ENCODE data around the gene AOPEP.
"Not testable (repeated sequence)": the region's sequence is repeated elsewhere in the genome, so short reads cannot be mapped to it uniquely, and the experiment has no call there.

AOPEP gene

GRCh38 chr9:94811074-94811473 lies 84.6 kb downstream of the AOPEP start:
- DNase-seq (ENCODE audit: low read depth in 1 of 2, low spot score in 1 of 2), result no peak

- no peak for DNase-seq (ENCODE audit: low read depth in 1 of 2, low spot score in 1 of 2)
These were observed 85.8 kb downstream of the AOPEP start for GRCh38 chr9:94812343-94812742.

- DNase-seq (ENCODE audit: low read depth in 1 of 2, low spot score in 1 of 2), result no peak
These were observed 86.9 kb downstream of the AOPEP start for GRCh38 chr9:94813379-94813778.

GRCh38 chr9:94817291-94818177 lies 91.0 kb downstream of the AOPEP start:
- DNase-seq (ENCODE audit: low read depth in 1 of 2, low spot score in 1 of 2), result no peak

- no peak for DNase-seq (ENCODE audit: low read depth in 1 of 2, low spot score in 1 of 2)
These were observed 91.7 kb downstream of the AOPEP start for GRCh38 chr9:94818178-94818541.

GRCh38 chr9:94819161-94819687 lies 92.7 kb downstream of the AOPEP start:
- no peak for DNase-seq (ENCODE audit: low read depth in 1 of 2, low spot score in 1 of 2)

- no peak for DNase-seq (ENCODE audit: low read depth in 1 of 2, low spot score in 1 of 2)
These were observed 94.8 kb downstream of the AOPEP start for GRCh38 chr9:94821098-94821887.

GRCh38 chr9:94822273-94822672 lies 95.8 kb downstream of the AOPEP start:
- no peak for DNase-seq (ENCODE audit: low read depth in 1 of 2, low spot score in 1 of 2)

GRCh38 chr9:94823710-94824109 lies 97.2 kb downstream of the AOPEP start:
- no peak for DNase-seq (ENCODE audit: low read depth in 1 of 2, low spot score in 1 of 2)

- DNase-seq (ENCODE audit: low read depth in 1 of 2, low spot score in 1 of 2), result no peak
These were observed 97.9 kb downstream of the AOPEP start for GRCh38 chr9:94824411-94824810.

- DNase-seq (ENCODE audit: low read depth in 1 of 2, low spot score in 1 of 2), result no peak
These were observed 98.6 kb downstream of the AOPEP start for GRCh38 chr9:94824913-94825610.

GRCh38 chr9:94825611-94825958 lies 99.1 kb downstream of the AOPEP start:
- DNase-seq (ENCODE audit: low read depth in 1 of 2, low spot score in 1 of 2), result no peak

GRCh38 chr9:94826044-94826443 lies 99.5 kb downstream of the AOPEP start:
- no peak for DNase-seq (ENCODE audit: low read depth in 1 of 2, low spot score in 1 of 2)

GRCh38 chr9:94826644-94827410 lies 100.3 kb downstream of the AOPEP start:
- no peak for DNase-seq (ENCODE audit: low read depth in 1 of 2, low spot score in 1 of 2)

GRCh38 chr9:94827584-94828304 lies 101.2 kb downstream of the AOPEP start:
- DNase-seq (ENCODE audit: low read depth in 1 of 2, low spot score in 1 of 2), result no peak

GRCh38 chr9:94829380-94830070 lies 103.0 kb downstream of the AOPEP start:
- no peak for DNase-seq (ENCODE audit: low read depth in 1 of 2, low spot score in 1 of 2)

- DNase-seq (ENCODE audit: low read depth in 1 of 2, low spot score in 1 of 2), result not testable (repeated sequence)
These were observed 103.6 kb downstream of the AOPEP start for GRCh38 chr9:94830071-94830604.

- DNase-seq (ENCODE audit: low read depth in 1 of 2, low spot score in 1 of 2), result no peak
These were observed 107.3 kb downstream of the AOPEP start for GRCh38 chr9:94833802-94834201.

GRCh38 chr9:94837404-94837803 lies 110.9 kb downstream of the AOPEP start:
- DNase-seq (ENCODE audit: low read depth in 1 of 2, low spot score in 1 of 2), result no peak
